B cell (primary cell): ENCODE results near the gene PSMD2. TPM values are rescaled to one million over a fixed set of nuclear protein-coding genes. Genes with fewer than 3 reads are reported as not detected.

ENCODE experiments used
- ATAC-seq: fragments of 200-7000 bp; cut with Tn5 transposase; one replicate; pipeline ENCODE4 v1.10.0; 2021; ENCODE audit warnings: low read depth, mild to moderate bottlenecking, moderate number of reproducible peaks, moderate library complexity
- CTCF ChIA-PET: fragments of 350-600 bp; sonication (Branson Sonifier 250); formaldehyde crosslinking; loops from one replicate; lab custom pipeline; 2021; ENCODE audit warnings: antibody characterized with exemption, inconsistent platforms; lab: Charles Lee
- POLR2A ChIA-PET: fragments of 350-600 bp; sonication (Branson Sonifier 250); formaldehyde crosslinking; loops from one replicate; lab custom pipeline; 2021; ENCODE audit warnings: antibody characterized with exemption; lab: Charles Lee
- DNase-seq: peaks from one replicate; pipeline ENCODE4 v3.0.0; 2013
- H2AFZ ChIP-seq: 2 replicates; pipeline ENCODE4 v1.6.1; 2012; ENCODE audit warnings: mild to moderate bottlenecking, low read depth, low read length; ENCODE audit not compliant: insufficient read depth, poor library complexity, severe bottlenecking
- H3K27ac ChIP-seq, 2 donors: 1 replicate in 1 of 2; 2 replicates in 1 of 2; pipeline ENCODE4 v1.5.1; 2012 to 2013; ENCODE audit warnings: low read length in 2 of 2, mild to moderate bottlenecking in 2 of 2, moderate library complexity in 1 of 2
- H3K27me3 ChIP-seq, 4 experiments: fragments of 200-600 bp in 1 of 4; sonication (generic) in 1 of 4; replicated peaks in 1 of 4; 1 replicate in 2 of 4; 2 replicates in 2 of 4; pipeline versions ENCODE4 v1.6.1 to v1.7.0; 2013 to 2016; ENCODE audit warnings: low read length in 3 of 4, mild to moderate bottlenecking in 2 of 4, mixed read lengths in 1 of 4, moderate library complexity in 1 of 4; ENCODE audit not compliant: insufficient read depth in 4 of 4, control insufficient read depth in 3 of 4; ENCODE audit errors: control extremely low read depth in 1 of 4
- H3K36me3 ChIP-seq, 2 experiments: replicated peaks in 1 of 2; 1 replicate in 1 of 2; 2 replicates in 1 of 2; pipeline versions ENCODE4 v1.6.1 to v1.7.1; 2013; ENCODE audit warnings: low read length in 1 of 2; ENCODE audit not compliant: insufficient read depth in 2 of 2, control insufficient read depth in 1 of 2; ENCODE audit errors: control extremely low read depth in 1 of 2, extremely low read depth in 1 of 2
- H3K4me1 ChIP-seq, 2 donors: fragments of 200-600 bp in 1 of 2; sonication (generic) in 1 of 2; 1 replicate in 1 of 2; 2 replicates in 1 of 2; pipeline versions ENCODE4 v1.5.1 to v1.6.1; 2013 to 2017; ENCODE audit warnings: low read length in 2 of 2; ENCODE audit not compliant: control insufficient read depth in 2 of 2, insufficient read depth in 2 of 2
- H3K4me2 ChIP-seq: replicated peaks from 2 replicates; pipeline ENCODE3; 2012; ENCODE audit warnings: mild to moderate bottlenecking, low read depth, low read length; ENCODE audit not compliant: poor library complexity, severe bottlenecking
- H3K4me3 ChIP-seq, 5 experiments: fragments of 200-600 bp in 1 of 5; sonication (generic) in 1 of 5; 1 replicate in 3 of 5; 2 replicates in 2 of 5; pipeline versions ENCODE4 v1.5.1 to v1.7.0; 2011 to 2016; ENCODE audit warnings: low read length in 4 of 5, mild to moderate bottlenecking in 4 of 5, low read depth in 2 of 5, control low read depth in 1 of 5, moderate library complexity in 1 of 5; ENCODE audit not compliant: insufficient read depth in 1 of 5; ENCODE audit errors: control extremely low read depth in 1 of 5, extremely low read depth in 1 of 5
- H3K79me2 ChIP-seq: fragments of 200-600 bp; sonication (generic); one replicate; pipeline ENCODE4 v1.6.0; 2016; ENCODE audit warnings: low read length; ENCODE audit not compliant: control insufficient read depth, insufficient read depth
- H3K9ac ChIP-seq: fragments of 200-600 bp; sonication (generic); 2 replicates; pipeline ENCODE4 v1.6.1; 2017; ENCODE audit warnings: mild to moderate bottlenecking, low read length, moderate library complexity
- H3K9me3 ChIP-seq, 3 donors: one replicate each; pipeline versions ENCODE4 v1.6.1 to v1.7.1; 2013; ENCODE audit warnings: low read length in 2 of 3; ENCODE audit not compliant: control insufficient read depth in 2 of 3, insufficient read depth in 1 of 3; ENCODE audit errors: control extremely low read depth in 1 of 3
- H4K20me1 ChIP-seq: 2 replicates; pipeline ENCODE4 v1.6.0; 2012; ENCODE audit warnings: mild to moderate bottlenecking, low read length; ENCODE audit not compliant: insufficient read depth, control insufficient read depth, poor library complexity, severe bottlenecking
- H3K27ac Mint-ChIP-seq: one replicate; pipeline ENCODE4 v1.8.0; 2021; ENCODE audit warnings: mixed read lengths
- H3K27me3 Mint-ChIP-seq: one replicate; pipeline ENCODE4 v1.8.0; 2021; ENCODE audit warnings: mixed read lengths
- H3K4me1 Mint-ChIP-seq: one replicate; pipeline ENCODE4 v1.8.0; 2021; ENCODE audit warnings: mixed read lengths
- H3K4me3 Mint-ChIP-seq: one replicate; pipeline ENCODE4 v1.8.0; 2021; ENCODE audit warnings: mixed read lengths
- H3K9me3 Mint-ChIP-seq: one replicate; pipeline ENCODE4 v1.8.0; 2022; ENCODE audit warnings: mixed read lengths; ENCODE audit not compliant: insufficient read depth
- CTCF ChIP-seq: fragments of 200-600 bp; IDR thresholded peaks from one replicate; pipeline ENCODE4 v1.8.0; 2022; ENCODE audit warnings: antibody characterized with exemption, mild to moderate bottlenecking
- EZH2 ChIP-seq: IDR thresholded peaks from 2 replicates; pipeline ENCODE4 v1.6.1; 2012; ENCODE audit warnings: borderline replicate concordance, low read depth, mild to moderate bottlenecking, moderate library complexity, low read length; ENCODE audit not compliant: insufficient read depth, poor library complexity, severe bottlenecking
- WGBS: methylation state at CpG from one replicate; pipeline ENCODE4 v1.1.5; 2013; ENCODE audit warnings: missing lambda C conversion rate; ENCODE audit not compliant: insufficient coverage; 5-methylcytosine and 5-hydroxymethylcytosine counted together
- intact Hi-C: fragments of 100-400 bp; cut with micrococcal nuclease; formaldehyde crosslinking; loops from one replicate; pipeline ENCODE4 v1.10.0; 2022
- polyA plus RNA-seq: library from polyadenylated mRNA; depleted of rRNA; stranded (reverse); fragments of >200 nt; gene quantifications from 2 replicates; pipeline ENCODE4 v1.2.3, GENCODE V29; 2012
- total RNA-seq, 2 donors: library from RNA; stranded (reverse); fragments of 120-200 nt in 1 of 2; gene quantifications; 1 replicate in 1 of 2; 2 replicates in 1 of 2; pipeline versions ENCODE4 v1.2.3 to v1.2.4, GENCODE V29; 2013 to 2022

Gene PSMD2
- total and polyA plus RNA-seq, 2 donors (not counting 1 experiment from before 2014, with no cell fraction given): 79.4 to 140 TPM

- no peaks in the 10 kb centered on the region for H4K20me1 ChIP-seq
- Mint-ChIP-seq H3K4me3 (peak overlapping the region; percentile 94), H3K4me1 (peaks cover 30% of the 10 kb centered on the region), H3K27ac (peak overlapping the region; percentile 90), H3K27me3 (no peaks in the 10 kb centered on the region), H3K9me3 (no peaks in the 10 kb centered on the region)
- POLR2A ChIA-PET: interaction anchor here (0.6 kb wide), 1 partner anchor 26 kb away, joined by 5 read pairs; the partner anchor contains the start of genes CLCN2 and POLR2H
- peak overlapping the region; percentile 82 for H3K4me2 ChIP-seq
- H3K4me1 ChIP-seq: peaks cover 14 to 25% of the 10 kb centered on the region in 2 donors
- CTCF ChIA-PET: no interaction called here
- no peaks in the 10 kb centered on the region for H3K9me3 ChIP-seq
- H3K9ac ChIP-seq: peak overlapping the region; percentile 86
- intact Hi-C loops: loop anchor here (1.0 to 2.0 kb wide), 4 partner anchors 22 to 87 kb away; partner anchors contain the start of genes EEF1AKMT4, EIF4G1 and PSMD2
- peak overlapping the region; percentile 85 for H2AFZ ChIP-seq
- TF ChIP-seq EZH2 (no peak), CTCF (no peak)
- peak overlapping the region; percentile 51 to 83 (median 73) for H3K4me3 ChIP-seq
- peaks cover 19% of the 10 kb centered on the region for H3K79me2 ChIP-seq
- H3K27ac ChIP-seq: peak overlapping the region; percentile 93
- H3K27me3 ChIP-seq: peaks cover 0 to 3% (median 0%) of the 10 kb centered on the region in 4 experiments
- peak; percentile 92 for DNase-seq
- peaks cover 1 to 40% of the 10 kb centered on the region in 2 experiments for H3K36me3 ChIP-seq
- 1% methylated on average over 77 of the region's 77 CpGs for WGBS
- peak; percentile 80 for ATAC-seq
Observed at GRCh38 chr3:184335661-184336546, 36.9 kb downstream of the PSMD2 start.
